Measurements from ENCODE around the gene EDDM3A. TPM values are rescaled to one million over a fixed set of nuclear protein-coding genes. Genes with fewer than 3 reads are reported as not detected.
"Not testable (repeated sequence)": the region's sequence is repeated elsewhere in the genome, so short reads cannot be mapped to it uniquely, and the experiment has no call there.

The EDDM3A gene
- total RNA-seq = not detected

DNA sequence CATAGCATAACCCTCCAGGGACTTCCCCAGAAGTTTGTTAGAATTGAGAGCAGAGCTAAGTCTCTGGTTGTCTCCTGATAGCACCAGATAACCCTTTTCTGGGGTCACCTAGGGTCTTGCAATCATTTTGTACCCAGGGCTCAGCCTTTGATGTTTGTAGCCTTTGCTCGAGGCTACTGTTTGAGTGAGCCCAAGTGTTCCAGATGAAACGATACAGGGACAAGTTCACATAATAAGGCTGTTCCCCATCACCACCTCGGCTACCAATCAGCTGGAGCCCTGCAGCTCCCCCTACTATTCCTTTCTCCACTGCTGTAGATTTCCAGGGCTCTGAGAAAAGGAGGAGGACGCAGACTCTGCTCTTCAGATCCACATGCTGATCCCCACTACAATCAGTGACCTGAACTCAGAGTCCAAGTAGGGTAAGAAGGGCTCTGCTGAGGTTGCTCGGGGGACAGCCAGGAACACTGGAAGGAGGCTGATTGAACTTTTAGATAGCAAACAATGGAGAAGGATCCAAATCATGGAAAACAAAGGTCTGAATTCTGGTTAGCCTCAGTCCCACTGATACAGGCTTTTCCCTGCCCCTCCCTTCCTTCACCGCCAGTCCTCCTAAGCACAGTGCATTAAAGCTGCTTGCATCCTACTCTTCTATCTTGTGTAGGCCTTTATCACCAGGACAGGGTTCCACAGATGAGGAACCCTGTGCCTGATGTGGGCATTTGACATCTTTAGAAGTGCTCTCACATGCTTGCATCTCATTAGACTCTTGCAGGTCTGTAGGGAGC, at the start of gene EDDM3A:
Gene EDDM3A, plus strand, starts transcription at position 317 of the 788 bp plus-strand sequence. CDS start 1,694 bp downstream, outside the sequence.
- no peaks in the 10 kb centered on the region for H3K4me1 Mint-ChIP-seq (ENCODE audit: low read depth)
- CTCF ChIA-PET = interaction anchor here (1.0 kb wide), 1 partner anchor 12 kb away, joined by 3 read pairs; no protein-coding TSS in a partner anchor

DNA sequence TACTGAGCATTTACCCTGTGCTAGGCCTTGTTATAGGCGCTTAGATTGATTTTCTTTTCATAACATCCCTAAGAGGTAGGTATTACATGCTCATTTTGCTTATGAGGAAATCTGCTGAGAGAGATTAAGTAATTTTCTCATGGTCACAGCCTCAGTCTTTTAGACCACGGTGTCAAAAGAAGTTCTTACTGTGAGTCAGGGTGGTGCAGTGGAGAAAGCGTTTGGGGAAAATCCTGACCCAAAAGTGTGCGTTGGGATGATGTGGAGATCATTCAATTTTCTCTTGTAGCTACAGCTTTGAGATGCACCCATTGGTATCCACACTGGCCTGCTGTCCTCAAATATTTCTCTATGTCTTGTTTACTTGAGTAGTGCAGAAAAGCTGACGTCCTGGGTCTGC, 48.9 kb upstream of the EDDM3A start:
- Mint-ChIP-seq H3K27me3 (ENCODE audit: low read depth) (no peaks in the 10 kb centered on the region), H3K4me3 (no peak overlapping the region)
- CTCF ChIA-PET = interaction anchor here (0.5 to 4.0 kb wide), 21 partner anchors 9 to 363 kb away, joined by 3 to 29 read pairs (median 4); partner anchors contain the start of gene RNASE6

More for the DNA sequence above, at the start of gene EDDM3A:
- H3K4me3 Mint-ChIP-seq = no peak within 1 kb of the TSS
- H3K27me3 Mint-ChIP-seq (ENCODE audit: low read depth) = peaks cover 4% of the 10 kb centered on the region
- H3K9me3 Mint-ChIP-seq = no peaks in the 10 kb centered on the region
- DNase-seq = no peak
- no peaks in the 10 kb centered on the region for H3K36me3 Mint-ChIP-seq (ENCODE audit: low read depth)
- intact Hi-C loops (cut with micrococcal nuclease) = no loop called here
- no peak within 1 kb of the TSS for H3K27ac Mint-ChIP-seq

DNA sequence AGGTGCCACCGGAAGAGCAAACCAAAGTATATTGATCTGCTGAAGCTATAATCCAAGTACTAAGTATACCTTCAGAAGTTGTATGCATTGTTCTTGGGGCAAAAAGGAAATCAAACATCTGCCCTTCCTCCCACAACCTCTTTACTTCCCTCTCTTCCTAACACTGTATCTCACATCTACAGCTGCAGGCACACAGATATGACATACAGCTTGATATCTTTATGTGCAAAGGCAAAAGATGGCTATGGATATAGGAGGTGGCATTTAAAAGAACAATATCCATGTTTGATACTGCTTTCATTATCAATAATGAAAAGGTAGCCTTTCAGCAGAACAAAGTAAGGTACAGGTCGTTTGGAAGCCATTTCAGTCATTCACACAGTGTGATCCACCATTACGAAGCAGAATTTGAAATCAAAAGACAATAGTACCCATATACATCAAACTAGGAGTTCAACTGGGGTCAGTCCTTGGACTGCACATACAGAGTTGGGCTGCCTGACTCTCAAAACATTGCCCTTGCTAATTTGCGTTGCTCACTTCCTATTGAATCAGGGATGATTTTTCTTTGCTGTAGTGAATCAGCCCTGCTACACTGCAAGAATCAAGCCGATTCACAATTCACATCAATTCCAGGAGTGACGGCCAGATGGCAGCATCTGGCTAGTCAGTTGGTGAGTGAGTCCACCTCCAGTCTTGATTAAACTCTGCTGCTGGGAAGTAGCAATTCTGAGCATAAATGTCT, 48.2 kb upstream of the EDDM3A start:
- peak; percentile 83 for DNase-seq
- intact Hi-C loops (cut with micrococcal nuclease) = loop anchor here (1.0 to 5.0 kb wide), 5 partner anchors 61 to 274 kb away; partner anchors contain the start of gene RNASE6
- H3K4me1 Mint-ChIP-seq (ENCODE audit: low read depth) = no peaks in the 10 kb centered on the region
- no peaks in the 10 kb centered on the region for H3K9me3 Mint-ChIP-seq
- H3K36me3 Mint-ChIP-seq (ENCODE audit: low read depth) = no peaks in the 10 kb centered on the region
- CTCF ChIA-PET = interaction anchor here (0.6 to 4.0 kb wide), 23 partner anchors 9 to 1088 kb away, joined by 3 to 29 read pairs (median 4); partner anchors contain the start of gene RNASE6
- H3K27ac Mint-ChIP-seq = no peak overlapping the region
- no peak overlapping the region for H3K4me3 Mint-ChIP-seq
- H3K27me3 Mint-ChIP-seq (ENCODE audit: low read depth) = no peaks in the 10 kb centered on the region

More for the DNA sequence above, 48.9 kb upstream of the EDDM3A start:
- intact Hi-C loops (cut with micrococcal nuclease) = loop anchor here (1.0 to 5.0 kb wide), 5 partner anchors 62 to 275 kb away; partner anchors contain the start of gene RNASE6
- no peak for DNase-seq
- no peak overlapping the region for H3K27ac Mint-ChIP-seq
- no peaks in the 10 kb centered on the region for H3K4me1 Mint-ChIP-seq (ENCODE audit: low read depth)
- H3K9me3 Mint-ChIP-seq = no peaks in the 10 kb centered on the region
- H3K36me3 Mint-ChIP-seq (ENCODE audit: low read depth) = no peaks in the 10 kb centered on the region

- Mint-ChIP-seq H3K4me1 (ENCODE audit: low read depth) (no peaks in the 10 kb centered on the region), H3K36me3 (ENCODE audit: low read depth) (no peaks in the 10 kb centered on the region), H3K9me3 (no peaks in the 10 kb centered on the region), H3K4me3 (no peak overlapping the region), H3K27ac (no peak overlapping the region), H3K27me3 (ENCODE audit: low read depth) (no peaks in the 10 kb centered on the region)
- intact Hi-C loops (cut with micrococcal nuclease) = loop anchor here (5.0 kb wide), 1 partner anchor 84 kb away; the partner anchor contains the start of gene RNASE6
- CTCF ChIA-PET = interaction anchor here (0.6 to 4.0 kb wide), 10 partner anchors 13 to 1087 kb away, joined by 3 to 29 read pairs (median 4); no protein-coding TSS in a partner anchor
- DNase-seq = no peak
Observed at GRCh38 chr14:20698018-20698329, 47.7 kb upstream of the EDDM3A start.

DNA sequence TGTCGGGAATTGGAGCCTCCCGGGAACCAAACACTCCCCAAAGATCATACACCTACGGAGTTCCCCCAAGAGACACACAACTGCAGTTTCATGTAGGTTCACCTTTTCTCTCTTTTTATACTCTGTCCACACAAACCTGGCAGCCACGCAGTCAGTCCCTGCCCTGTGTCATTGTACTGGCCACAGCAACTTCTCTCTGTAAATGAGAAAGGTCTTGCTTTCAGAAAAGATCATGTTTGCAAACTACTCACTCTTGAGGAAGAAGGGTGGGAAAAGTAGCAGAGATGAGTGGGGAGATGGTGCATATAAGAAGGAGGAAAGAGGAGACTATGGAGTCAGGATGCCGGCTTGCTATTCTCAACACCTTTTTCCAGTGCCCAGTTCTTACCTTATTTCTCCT, 46.8 kb upstream of the EDDM3A start:
- Mint-ChIP-seq H3K9me3 (no peaks in the 10 kb centered on the region), H3K27ac (no peak overlapping the region), H3K36me3 (ENCODE audit: low read depth) (no peaks in the 10 kb centered on the region), H3K27me3 (ENCODE audit: low read depth) (no peaks in the 10 kb centered on the region), H3K4me1 (ENCODE audit: low read depth) (no peaks in the 10 kb centered on the region), H3K4me3 (no peak overlapping the region)
- intact Hi-C loops (cut with micrococcal nuclease) = loop anchor here (5.0 kb wide), 1 partner anchor 83 kb away; the partner anchor contains the start of gene RNASE6
- no peak for DNase-seq
- CTCF ChIA-PET = interaction anchor here (0.9 to 4.0 kb wide), 6 partner anchors 12 to 272 kb away, joined by 3 to 29 read pairs (median 12); no protein-coding TSS in a partner anchor

GRCh38 chr14:20699931-20700330, 45.8 kb upstream of the EDDM3A start:
- DNase-seq = no peak
- no peak overlapping the region for H3K4me3 Mint-ChIP-seq
- H3K4me1 Mint-ChIP-seq (ENCODE audit: low read depth) = no peaks in the 10 kb centered on the region
- no peaks in the 10 kb centered on the region for H3K9me3 Mint-ChIP-seq
- H3K27ac Mint-ChIP-seq = no peak overlapping the region
- intact Hi-C loops (cut with micrococcal nuclease) = loop anchor here (5.0 kb wide), 1 partner anchor 82 kb away; the partner anchor contains the start of gene RNASE6
- H3K27me3 Mint-ChIP-seq (ENCODE audit: low read depth) = no peaks in the 10 kb centered on the region
- CTCF ChIA-PET = interaction anchor here (0.6 to 2.1 kb wide), 7 partner anchors 9 to 271 kb away, joined by 3 to 14 read pairs (median 11); no protein-coding TSS in a partner anchor
- H3K36me3 Mint-ChIP-seq (ENCODE audit: low read depth) = no peaks in the 10 kb centered on the region

GRCh38 chr14:20700965-20701364, 44.7 kb upstream of the EDDM3A start:
- CTCF ChIA-PET = interaction anchor here (1.9 to 2.1 kb wide), 4 partner anchors 10 to 173 kb away, joined by 9 to 14 read pairs (median 13); no protein-coding TSS in a partner anchor
- H3K36me3 Mint-ChIP-seq (ENCODE audit: low read depth); H3K27me3 Mint-ChIP-seq (ENCODE audit: low read depth); H3K27ac Mint-ChIP-seq; H3K9me3 Mint-ChIP-seq; H3K4me3 Mint-ChIP-seq; DNase-seq; intact Hi-C loops (cut with micrococcal nuclease); H3K4me1 Mint-ChIP-seq (ENCODE audit: low read depth): not testable (repeated sequence)

GRCh38 chr14:20706657-20707355, 38.9 kb upstream of the EDDM3A start:
- H3K36me3 Mint-ChIP-seq (ENCODE audit: low read depth) = no peaks in the 10 kb centered on the region
- intact Hi-C loops (cut with micrococcal nuclease) = no loop called here
- no peak overlapping the region for H3K27ac Mint-ChIP-seq
- no peaks in the 10 kb centered on the region for H3K27me3 Mint-ChIP-seq (ENCODE audit: low read depth)
- H3K9me3 Mint-ChIP-seq = no peaks in the 10 kb centered on the region
- no peak for DNase-seq
- H3K4me3 Mint-ChIP-seq = no peak overlapping the region
- CTCF ChIA-PET = interaction anchor here (1.3 kb wide), 1 partner anchor 97 kb away, joined by 3 read pairs; no protein-coding TSS in a partner anchor
- no peaks in the 10 kb centered on the region for H3K4me1 Mint-ChIP-seq (ENCODE audit: low read depth)

DNA sequence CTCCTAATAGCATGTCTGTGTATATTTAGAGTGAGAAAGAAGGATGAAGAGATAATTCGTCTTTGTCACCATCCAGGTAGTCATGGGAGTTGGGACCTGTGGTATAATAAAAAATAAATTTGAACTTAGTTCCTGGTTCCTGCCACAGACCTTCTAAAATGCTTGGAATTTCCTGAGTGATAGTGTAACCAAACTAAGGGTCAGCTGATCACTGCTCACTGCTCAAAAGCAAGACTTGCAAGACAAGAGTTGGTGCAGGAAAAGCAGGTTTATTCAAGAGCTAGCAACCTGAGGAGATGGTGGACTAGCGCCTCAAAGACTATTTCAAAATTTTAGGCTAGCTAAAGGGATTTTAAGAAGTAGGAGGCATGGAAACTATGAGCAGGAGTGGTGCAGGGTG, 38.1 kb upstream of the EDDM3A start:
- Mint-ChIP-seq H3K9me3 (no peaks in the 10 kb centered on the region), H3K36me3 (ENCODE audit: low read depth) (no peaks in the 10 kb centered on the region), H3K4me1 (ENCODE audit: low read depth) (no peaks in the 10 kb centered on the region), H3K27ac (no peak overlapping the region), H3K27me3 (ENCODE audit: low read depth) (no peaks in the 10 kb centered on the region), H3K4me3 (no peak overlapping the region)
- intact Hi-C loops (cut with micrococcal nuclease) = no loop called here
- no peak for DNase-seq
- CTCF ChIA-PET = no interaction called here

- H3K9me3 Mint-ChIP-seq = no peaks in the 10 kb centered on the region
- no peak for DNase-seq
- no peaks in the 10 kb centered on the region for H3K27me3 Mint-ChIP-seq (ENCODE audit: low read depth)
- no peak overlapping the region for H3K4me3 Mint-ChIP-seq
- no peak overlapping the region for H3K27ac Mint-ChIP-seq
- CTCF ChIA-PET = interaction anchor here (0.6 to 1.2 kb wide), 2 partner anchors 13 to 163 kb away, joined by 3 read pairs; no protein-coding TSS in a partner anchor
- no peaks in the 10 kb centered on the region for H3K36me3 Mint-ChIP-seq (ENCODE audit: low read depth)
- H3K4me1 Mint-ChIP-seq (ENCODE audit: low read depth) = peaks cover 3% of the 10 kb centered on the region
- intact Hi-C loops (cut with micrococcal nuclease) = no loop called here
Observed at GRCh38 chr14:20711261-20711660, 34.4 kb upstream of the EDDM3A start.

GRCh38 chr14:20711685-20712084, 34.0 kb upstream of the EDDM3A start:
- no peaks in the 10 kb centered on the region for H3K36me3 Mint-ChIP-seq (ENCODE audit: low read depth)
- H3K27me3 Mint-ChIP-seq (ENCODE audit: low read depth) = peaks cover under 1% of the 10 kb centered on the region
- DNase-seq = no peak
- H3K4me1 Mint-ChIP-seq (ENCODE audit: low read depth) = peaks cover 3% of the 10 kb centered on the region
- no peak overlapping the region for H3K4me3 Mint-ChIP-seq
- H3K9me3 Mint-ChIP-seq = no peaks in the 10 kb centered on the region
- no peak overlapping the region for H3K27ac Mint-ChIP-seq
- CTCF ChIA-PET = interaction anchor here (1.2 kb wide), 1 partner anchor 162 kb away, joined by 3 read pairs; no protein-coding TSS in a partner anchor
- intact Hi-C loops (cut with micrococcal nuclease) = no loop called here
